Skeletal muscle satellite cell (primary cell): ENCODE results near the gene TAOK1. TPM values are rescaled to one million over a fixed set of nuclear protein-coding genes. Genes with fewer than 3 reads are reported as not detected.
"Not testable (repeated sequence)": the region's sequence is repeated elsewhere in the genome, so short reads cannot be mapped to it uniquely, and the experiment has no call there.

Source experiments
- H3K27me3 ChIP-seq: 2 replicates; pipeline ENCODE4 v1.7.0; 2013; ENCODE audit warnings: low read length; ENCODE audit not compliant: control insufficient read depth, insufficient read depth
- H3K36me3 ChIP-seq: 2 replicates; pipeline ENCODE4 v1.7.0; 2013; ENCODE audit warnings: mild to moderate bottlenecking, control low read depth, low read length; ENCODE audit not compliant: insufficient read depth
- H3K4me1 ChIP-seq: 2 replicates; pipeline ENCODE4 v1.7.0; 2013; ENCODE audit warnings: low read length; ENCODE audit not compliant: control insufficient read depth, insufficient read depth
- H3K4me2 ChIP-seq: 2 replicates; pipeline ENCODE4 v1.7.0; 2013; ENCODE audit warnings: mild to moderate bottlenecking, low read length
- H3K4me3 ChIP-seq: 2 replicates; pipeline ENCODE4 v1.7.0; 2013; ENCODE audit warnings: low read length
- H3K9ac ChIP-seq: 2 replicates; pipeline ENCODE4 v1.7.0; 2013; ENCODE audit warnings: mild to moderate bottlenecking, low read depth, low read length, moderate library complexity
- H3K9me3 ChIP-seq: replicated peaks from 2 replicates; pipeline ENCODE4 v1.7.0; 2013; ENCODE audit warnings: mild to moderate bottlenecking, control low read depth, low read length
- total RNA-seq: library from RNA; depleted of rRNA; stranded (reverse); fragments of >200 nt; gene quantifications from 2 replicates; pipeline ENCODE4 v1.2.3, GENCODE V29; 2012; rRNA removed

The TAOK1 gene
- total RNA-seq = 38.3 and 38.7 TPM in 2 replicates

GRCh38 chr17:29389982-29390850, at the start of gene TAOK1:
TAOK1 (plus strand) TSS chr17:29390363; CDS start chr17:29451549, 61,186 bp downstream.
- H3K4me1 ChIP-seq = peaks cover 18% of the 10 kb centered on the region
- H3K9ac ChIP-seq = peak within 1 kb of the TSS; percentile 97
- peak within 1 kb of the TSS; percentile 86 for H3K4me3 ChIP-seq
- no peaks in the 10 kb centered on the region for H3K36me3 ChIP-seq
- no peaks in the 10 kb centered on the region for H3K9me3 ChIP-seq
- peak within 1 kb of the TSS; percentile 94 for H3K4me2 ChIP-seq
- no peaks in the 10 kb centered on the region for H3K27me3 ChIP-seq

GRCh38 chr17:29341726-29342125, 48.4 kb upstream of the TAOK1 start:
- Histone ChIP-seq H3K4me3 (no peak overlapping the region), H3K9ac (no peak overlapping the region), H3K27me3 (peaks cover 35% of the 10 kb centered on the region), H3K4me2 (no peak overlapping the region), H3K4me1 (no peaks in the 10 kb centered on the region), H3K9me3 (no peaks in the 10 kb centered on the region), H3K36me3 (no peaks in the 10 kb centered on the region)

- Histone ChIP-seq H3K4me3 (no peak overlapping the region), H3K36me3 (no peaks in the 10 kb centered on the region), H3K9me3 (no peaks in the 10 kb centered on the region), H3K4me1 (no peaks in the 10 kb centered on the region), H3K9ac (no peak overlapping the region), H3K4me2 (no peak overlapping the region), H3K27me3 (peaks cover 31% of the 10 kb centered on the region)
Measured at GRCh38 chr17:29342158-29342765, 47.9 kb upstream of the TAOK1 start.

- Histone ChIP-seq H3K36me3 (no peaks in the 10 kb centered on the region), H3K4me2 (no peak overlapping the region), H3K9me3 (no peaks in the 10 kb centered on the region), H3K4me3 (no peak overlapping the region), H3K9ac (no peak overlapping the region), H3K4me1 (no peaks in the 10 kb centered on the region), H3K27me3 (peaks cover 31% of the 10 kb centered on the region)
Measured at GRCh38 chr17:29344201-29344856, 45.8 kb upstream of the TAOK1 start.

GRCh38 chr17:29345066-29345465, 45.1 kb upstream of the TAOK1 start:
- H3K4me3 ChIP-seq = no peak overlapping the region
- no peak overlapping the region for H3K4me2 ChIP-seq
- H3K4me1 ChIP-seq = no peaks in the 10 kb centered on the region
- no peaks in the 10 kb centered on the region for H3K36me3 ChIP-seq
- no peak overlapping the region for H3K9ac ChIP-seq
- peaks cover 31% of the 10 kb centered on the region for H3K27me3 ChIP-seq
- H3K9me3 ChIP-seq = no peaks in the 10 kb centered on the region

GRCh38 chr17:29345470-29345869, 44.7 kb upstream of the TAOK1 start:
- not testable (repeated sequence) for H3K9ac ChIP-seq, H3K4me1 ChIP-seq, H3K9me3 ChIP-seq, H3K4me2 ChIP-seq, H3K36me3 ChIP-seq, H3K4me3 ChIP-seq
- peaks cover 28% of the 10 kb centered on the region for H3K27me3 ChIP-seq

GRCh38 chr17:29346462-29346861, 43.7 kb upstream of the TAOK1 start:
- no peak overlapping the region for H3K9ac ChIP-seq
- H3K4me1 ChIP-seq = no peaks in the 10 kb centered on the region
- H3K4me2 ChIP-seq = no peak overlapping the region
- H3K4me3 ChIP-seq = no peak overlapping the region
- H3K27me3 ChIP-seq = peaks cover 28% of the 10 kb centered on the region
- H3K36me3 ChIP-seq = no peaks in the 10 kb centered on the region
- no peaks in the 10 kb centered on the region for H3K9me3 ChIP-seq

- Histone ChIP-seq H3K36me3 (no peaks in the 10 kb centered on the region), H3K9me3 (no peaks in the 10 kb centered on the region), H3K4me3 (no peak overlapping the region), H3K4me1 (no peaks in the 10 kb centered on the region), H3K4me2 (no peak overlapping the region), H3K27me3 (peaks cover 24% of the 10 kb centered on the region), H3K9ac (no peak overlapping the region)
Measured at GRCh38 chr17:29347831-29348629, 42.1 kb upstream of the TAOK1 start.

GRCh38 chr17:29349409-29349808, 40.8 kb upstream of the TAOK1 start:
- Histone ChIP-seq H3K4me3 (no peak overlapping the region), H3K4me1 (no peaks in the 10 kb centered on the region), H3K4me2 (no peak overlapping the region), H3K36me3 (no peaks in the 10 kb centered on the region), H3K9ac (no peak overlapping the region), H3K9me3 (no peaks in the 10 kb centered on the region), H3K27me3 (peaks cover 15% of the 10 kb centered on the region)

- Histone ChIP-seq H3K4me2 (no peak overlapping the region), H3K4me3 (no peak overlapping the region), H3K36me3 (no peaks in the 10 kb centered on the region), H3K4me1 (no peaks in the 10 kb centered on the region), H3K27me3 (peaks cover 6% of the 10 kb centered on the region), H3K9ac (no peak overlapping the region), H3K9me3 (no peaks in the 10 kb centered on the region)
Measured at GRCh38 chr17:29352146-29352545, 38.0 kb upstream of the TAOK1 start.

GRCh38 chr17:29357232-29357631, 32.9 kb upstream of the TAOK1 start:
- H3K36me3 ChIP-seq = no peaks in the 10 kb centered on the region
- H3K9ac ChIP-seq = no peak overlapping the region
- peaks cover 4% of the 10 kb centered on the region for H3K4me1 ChIP-seq
- no peaks in the 10 kb centered on the region for H3K9me3 ChIP-seq
- no peak overlapping the region for H3K4me2 ChIP-seq
- H3K27me3 ChIP-seq = no peaks in the 10 kb centered on the region
- no peak overlapping the region for H3K4me3 ChIP-seq
